AG09309 (cell line): ENCODE data around the gene BOD1.

Experiments used
- DNase-seq: peaks from one replicate; pipeline ENCODE4 v3.0.0-alpha.2; 2010; ENCODE audit warnings: low read depth
- H3K4me3 ChIP-seq: 2 replicates; pipeline ENCODE4 v1.5.1; 2011; ENCODE audit warnings: mild to moderate bottlenecking, low read depth, low read length, moderate library complexity; ENCODE audit not compliant: control insufficient read depth
- CTCF ChIP-seq: IDR thresholded peaks from 2 replicates; pipeline ENCODE4 v1.5.1; 2011; ENCODE audit warnings: mild to moderate bottlenecking, low read depth, low read length, inconsistent platforms; ENCODE audit not compliant: insufficient read depth, control insufficient read depth; ENCODE audit errors: missing control alignments

The BOD1 gene

GRCh38 chr5:173659423-173659822, 43.0 kb upstream of the BOD1 start:
- no peak for DNase-seq
- no peak for TF ChIP-seq CTCF
- H3K4me3 ChIP-seq: no peak overlapping the region

GRCh38 chr5:173657741-173658356, 41.4 kb upstream of the BOD1 start:
- no peak for DNase-seq
- no peak overlapping the region for H3K4me3 ChIP-seq
- no peak for TF ChIP-seq CTCF

GRCh38 chr5:173655196-173655797, 38.8 kb upstream of the BOD1 start:
- DNase-seq: no peak
- no peak overlapping the region for H3K4me3 ChIP-seq
- no peak for TF ChIP-seq CTCF

GRCh38 chr5:173653822-173654523, 37.5 kb upstream of the BOD1 start:
- TF ChIP-seq CTCF: no peak
- no peak for DNase-seq

GRCh38 chr5:173648308-173648866, 31.9 kb upstream of the BOD1 start:
- no peak for DNase-seq
- no peak for TF ChIP-seq CTCF
- H3K4me3 ChIP-seq: no peak overlapping the region

More at GRCh38 chr5:173653822-173654523, 37.5 kb upstream of the BOD1 start:
- H3K4me3 ChIP-seq: no peak overlapping the region

- DNase-seq: no peak
- no peak overlapping the region for H3K4me3 ChIP-seq
- no peak for TF ChIP-seq CTCF
These were observed 30.2 kb upstream of the BOD1 start for GRCh38 chr5:173646692-173647091.
